SJSA1 (cell line): ENCODE results near the gene CCDC88B. TPM values are rescaled to one million over a fixed set of nuclear protein-coding genes. Genes with fewer than 3 reads are reported as not detected.
A peak's percentile ranks its signal among the peaks of the same experiment; 100 is the strongest.

Experiments used
- DNase-seq, 2 experiments: peaks; one replicate each; pipeline ENCODE4 v3.0.0-alpha.2; 2015 to 2020; ENCODE audit warnings: low spot score in 2 of 2, low read depth in 1 of 2
- H3K27ac ChIP-seq: fragments of 250-450 bp; sonication (Bioruptor Pico); 2 replicates; pipeline ENCODE4 v1.5.1; 2020; ENCODE audit warnings: mild to moderate bottlenecking, moderate library complexity
- H3K27me3 ChIP-seq: fragments of 250-450 bp; sonication (Bioruptor Pico); replicated peaks from 2 replicates; pipeline ENCODE4 v1.5.1; 2020; ENCODE audit warnings: mild to moderate bottlenecking, moderate library complexity
- H3K36me3 ChIP-seq: fragments of 250-450 bp; sonication (Bioruptor Pico); 2 replicates; pipeline ENCODE4 v1.5.1; 2020; ENCODE audit warnings: mild to moderate bottlenecking
- H3K4me1 ChIP-seq: fragments of 250-450 bp; sonication (Bioruptor Pico); replicated peaks from 2 replicates; pipeline ENCODE4 v1.6.1; 2021; ENCODE audit warnings: mild to moderate bottlenecking
- H3K4me3 ChIP-seq: fragments of 250-450 bp; sonication (Bioruptor Pico); 2 replicates; pipeline ENCODE4 v1.5.1; 2020; ENCODE audit warnings: mild to moderate bottlenecking
- H3K9me3 ChIP-seq: fragments of 250-450 bp; sonication (Bioruptor Pico); replicated peaks from 2 replicates; pipeline ENCODE4 v1.5.1; 2020; ENCODE audit warnings: mild to moderate bottlenecking
- total RNA-seq: library from RNA; depleted of rRNA; stranded (reverse); fragments of >200 nt; shearing (Covaris generic); gene quantifications from 2 replicates; pipeline ENCODE4 v1.2.3, GENCODE V29; 2014

The CCDC88B gene
- total RNA-seq, 1 experiment from 2014 or later, result 2.2 TPM

DNA sequence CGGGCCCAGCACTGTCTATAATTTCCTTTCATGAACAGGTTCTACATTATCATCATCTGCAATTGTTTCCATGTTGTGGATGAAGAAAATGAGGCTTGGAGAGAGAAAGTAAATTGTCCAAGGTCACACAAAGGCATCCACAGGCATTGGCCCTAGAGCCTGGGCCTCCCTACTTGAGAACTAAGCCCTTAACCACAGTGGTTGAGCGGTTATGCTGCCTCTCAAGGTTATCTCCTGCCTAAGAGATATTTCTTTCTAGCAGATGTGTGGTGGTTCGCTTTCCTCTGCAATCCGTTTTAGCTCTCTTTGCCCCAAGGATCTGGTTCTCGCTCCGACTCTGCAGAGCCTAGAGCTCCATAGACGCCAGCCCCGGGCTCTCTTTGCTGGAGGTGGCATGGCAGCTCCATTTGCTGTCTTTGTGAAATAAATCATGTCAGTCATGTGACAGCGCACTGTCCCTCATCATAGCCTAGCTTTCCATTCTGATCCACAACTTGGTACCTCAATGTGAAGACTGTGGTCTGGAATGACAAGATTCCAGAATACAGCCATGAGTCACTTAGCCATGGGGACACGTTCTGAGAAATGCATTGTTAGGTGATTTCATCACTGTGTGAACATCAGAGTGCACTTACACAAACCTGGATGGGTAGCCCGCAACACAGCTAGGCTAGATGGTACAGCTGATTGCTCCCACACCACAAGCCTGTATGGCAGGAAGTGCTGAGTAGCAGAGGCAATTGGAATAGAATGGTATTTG is 46.1 kb downstream of the CCDC88B start:
- peaks cover 5% of the 10 kb centered on the region for H3K9me3 ChIP-seq
- H3K36me3 ChIP-seq, result no peaks in the 10 kb centered on the region
- DNase-seq, result peak; percentile 59 to 78
- H3K27ac ChIP-seq, result no peak overlapping the region
- no peak overlapping the region for H3K4me3 ChIP-seq
- H3K4me1 ChIP-seq, result peaks cover 14% of the 10 kb centered on the region
- H3K27me3 ChIP-seq, result 0 out of 2 replicates have a peak, but pooled peaks cover 4% of the 10 kb centered on the region

DNA sequence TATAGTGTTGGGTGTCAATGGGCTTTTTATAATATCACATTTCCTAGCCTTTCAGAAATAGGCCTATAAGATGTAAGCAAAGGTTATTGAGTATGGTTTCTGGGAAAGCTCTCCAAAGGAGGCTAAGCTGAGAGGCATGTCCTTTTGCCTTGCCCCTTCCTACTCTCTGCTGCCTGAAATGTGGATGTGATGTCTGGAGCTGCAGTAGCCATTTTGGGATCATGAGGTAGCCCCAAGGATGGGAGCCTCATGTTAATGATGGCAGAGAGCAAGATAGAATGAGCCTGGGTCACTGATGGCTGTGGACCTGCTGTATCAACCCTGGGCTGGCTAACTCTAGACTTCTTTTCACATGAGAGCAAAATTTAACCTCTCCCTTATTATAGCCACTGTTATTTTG is 47.9 kb downstream of the CCDC88B start:
- H3K4me1 ChIP-seq, result peaks cover 14% of the 10 kb centered on the region
- H3K27ac ChIP-seq, result no peak overlapping the region
- DNase-seq, result no peak
- no peak overlapping the region for H3K4me3 ChIP-seq
- peaks cover 5% of the 10 kb centered on the region for H3K9me3 ChIP-seq
- H3K27me3 ChIP-seq, result 0 out of 2 replicates have a peak, but pooled peaks cover 4% of the 10 kb centered on the region
- no peaks in the 10 kb centered on the region for H3K36me3 ChIP-seq

DNA sequence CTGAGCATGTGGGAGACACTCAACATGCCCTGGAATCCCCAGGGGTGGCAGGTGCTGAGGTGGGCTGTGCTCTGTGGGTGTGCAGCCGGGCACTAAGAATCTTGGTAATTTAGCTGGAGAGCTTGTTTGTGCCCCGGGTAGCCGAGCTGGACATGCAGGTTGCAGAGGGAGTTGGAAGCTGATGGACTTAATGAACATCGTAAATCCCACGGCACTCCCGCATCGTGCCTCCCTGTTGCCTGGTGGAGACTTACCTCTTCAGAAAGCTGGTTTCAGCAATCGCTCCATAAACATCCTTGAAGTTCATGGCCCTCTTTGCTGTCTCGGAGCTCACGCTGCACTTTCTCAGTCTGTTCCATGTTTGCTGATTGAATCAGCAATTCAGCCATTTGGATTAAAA is 48.9 kb downstream of the CCDC88B start:
- Histone ChIP-seq H3K36me3 (no peaks in the 10 kb centered on the region), H3K27ac (no peak overlapping the region), H3K9me3 (peaks cover 5% of the 10 kb centered on the region), H3K4me3 (no peak overlapping the region), H3K27me3 (peaks cover 5% of the 10 kb centered on the region; the same call in 1 of the 2 replicates), H3K4me1 (peaks cover 14% of the 10 kb centered on the region)
- DNase-seq, result no peak

DNA sequence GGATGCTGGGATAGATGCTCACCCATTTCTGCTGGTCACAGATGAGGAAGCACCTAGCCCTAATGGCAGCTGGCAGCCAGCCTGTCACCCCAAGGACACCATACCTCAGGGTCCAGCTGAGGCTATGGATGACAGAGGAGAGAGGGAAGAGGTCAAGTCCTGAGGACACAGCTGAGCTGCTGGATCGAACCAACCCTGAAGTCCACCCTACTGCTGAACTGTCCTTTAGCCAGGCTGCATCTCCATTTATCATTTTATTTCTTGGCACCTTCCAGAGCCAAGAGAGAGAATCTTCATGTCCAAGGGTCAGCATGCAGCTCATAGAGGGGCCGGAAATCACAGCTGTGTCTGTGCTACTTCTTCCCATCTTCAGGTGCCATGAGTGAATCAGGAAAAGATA is 49.8 kb downstream of the CCDC88B start:
- peaks cover 14% of the 10 kb centered on the region for H3K4me1 ChIP-seq
- no peaks in the 10 kb centered on the region for H3K36me3 ChIP-seq
- H3K9me3 ChIP-seq, result peaks cover 5% of the 10 kb centered on the region
- no peak overlapping the region for H3K4me3 ChIP-seq
- H3K27me3 ChIP-seq, result peaks cover 15% of the 10 kb centered on the region
- no peak overlapping the region for H3K27ac ChIP-seq
- DNase-seq, result no peak

DNA sequence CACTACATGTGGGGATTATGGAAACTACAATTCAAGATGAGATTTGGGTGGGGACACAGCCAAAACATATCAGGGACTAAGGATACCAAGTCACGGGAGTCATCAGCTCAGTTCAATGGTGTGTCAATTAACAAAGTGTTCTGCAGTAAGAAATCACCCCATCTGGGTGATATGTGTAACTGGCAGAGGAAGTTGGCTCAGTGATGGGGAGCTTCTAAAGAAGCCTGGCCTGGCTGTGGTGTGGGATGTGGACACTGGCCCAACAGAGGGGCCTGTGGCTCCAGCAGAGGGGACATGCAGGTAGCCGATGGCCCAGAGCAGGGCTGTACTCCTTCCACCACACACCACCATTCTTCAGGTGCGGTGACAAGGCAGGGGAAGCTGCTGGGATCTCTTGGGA is 50.6 kb downstream of the CCDC88B start:
- H3K4me1 ChIP-seq, result peaks cover 10% of the 10 kb centered on the region
- peaks cover 5% of the 10 kb centered on the region for H3K9me3 ChIP-seq
- H3K36me3 ChIP-seq, result no peaks in the 10 kb centered on the region
- H3K4me3 ChIP-seq, result no peak overlapping the region
- DNase-seq, result no peak
- peaks cover 18% of the 10 kb centered on the region for H3K27me3 ChIP-seq
- no peak overlapping the region for H3K27ac ChIP-seq

DNA sequence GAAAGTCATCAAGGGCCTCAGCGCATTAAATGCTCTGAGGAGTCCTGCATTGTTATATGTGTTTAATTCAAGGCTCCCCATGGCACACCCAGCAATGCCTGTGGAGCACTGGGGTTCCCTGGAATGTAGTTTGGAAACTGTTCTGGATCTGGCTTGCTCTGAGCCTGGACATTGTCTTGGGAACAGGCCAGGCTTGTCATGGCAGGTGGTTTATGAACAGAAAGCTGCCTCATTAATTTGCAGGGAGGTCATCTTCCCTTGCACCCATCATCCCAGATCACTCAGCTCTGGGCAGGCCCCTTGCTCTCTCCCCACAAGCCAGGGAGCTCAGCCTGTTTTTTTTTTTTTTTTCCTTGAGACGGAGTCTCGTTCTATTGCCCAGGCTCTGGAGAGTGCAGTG is 51.8 kb downstream of the CCDC88B start:
- no peak for DNase-seq
- peaks cover 23% of the 10 kb centered on the region for H3K27me3 ChIP-seq
- H3K36me3 ChIP-seq, result no peaks in the 10 kb centered on the region
- H3K27ac ChIP-seq, result no peak overlapping the region
- peaks cover 5% of the 10 kb centered on the region for H3K9me3 ChIP-seq
- no peaks in the 10 kb centered on the region; the same call in 1 of the 2 replicates for H3K4me1 ChIP-seq
- H3K4me3 ChIP-seq, result no peak overlapping the region

DNA sequence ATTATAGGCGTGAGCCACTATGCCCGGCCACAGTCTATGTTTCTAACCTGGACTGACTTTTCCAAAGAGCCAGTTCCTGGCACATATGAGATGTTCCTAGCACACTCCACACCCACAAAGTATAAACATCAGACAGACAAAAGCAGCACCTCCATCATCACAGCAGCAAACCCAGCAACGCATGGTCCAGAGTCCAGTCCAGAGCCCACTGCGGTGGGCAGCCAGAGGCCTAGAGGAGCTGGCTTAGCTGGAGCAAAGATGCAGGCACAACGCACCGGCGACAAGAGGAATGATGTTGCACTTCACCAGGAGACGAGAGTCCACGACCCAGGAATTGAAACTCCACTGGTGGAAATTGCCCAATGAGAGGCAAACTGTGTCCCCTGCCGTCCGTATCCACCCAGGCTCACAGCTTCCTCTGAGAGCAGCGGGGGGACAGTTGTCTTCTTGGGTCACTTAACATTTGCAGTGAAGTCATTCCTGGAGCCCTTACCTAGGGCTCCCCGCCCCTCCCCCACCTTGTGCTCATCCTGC is 55.6 kb downstream of the CCDC88B start:
- H3K4me1 ChIP-seq, result no peaks in the 10 kb centered on the region
- no peak overlapping the region for H3K27ac ChIP-seq
- H3K9me3 ChIP-seq, result peaks cover 3% of the 10 kb centered on the region; the same call in 1 of the 2 replicates
- H3K36me3 ChIP-seq, result no peaks in the 10 kb centered on the region
- DNase-seq, result no peak
- no peak overlapping the region for H3K4me3 ChIP-seq
- peaks cover 33% of the 10 kb centered on the region for H3K27me3 ChIP-seq

DNA sequence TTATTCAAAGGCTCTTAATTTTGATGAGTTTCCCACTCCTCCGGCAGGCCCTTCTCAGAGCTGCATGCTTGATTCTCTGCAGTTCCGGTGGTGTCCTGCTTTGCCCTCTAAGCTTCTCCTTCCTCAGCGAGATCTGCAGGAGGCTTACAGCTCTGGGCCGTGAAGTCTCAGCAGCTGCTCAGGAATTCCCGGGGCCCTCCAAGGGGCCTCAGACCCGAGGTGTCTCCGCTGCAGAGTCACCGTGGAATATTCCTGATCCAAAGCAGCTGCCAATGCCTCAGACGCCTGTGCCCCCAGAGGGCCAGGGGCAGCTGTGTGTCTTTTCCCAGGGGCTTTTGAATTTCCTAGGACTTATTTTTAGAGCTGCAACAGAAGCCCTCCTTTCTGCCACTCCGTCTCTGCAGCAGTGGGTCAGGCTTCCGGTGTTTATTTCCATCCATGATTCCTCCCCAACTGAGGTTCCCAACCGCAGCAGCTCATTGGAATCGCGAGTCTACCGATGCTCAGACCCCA is 56.1 kb downstream of the CCDC88B start:
- DNase-seq, result no peak
- H3K9me3 ChIP-seq, result peaks cover 3% of the 10 kb centered on the region; the same call in 1 of the 2 replicates
- no peak overlapping the region for H3K4me3 ChIP-seq
- H3K36me3 ChIP-seq, result no peaks in the 10 kb centered on the region
- H3K27ac ChIP-seq, result no peak overlapping the region
- H3K4me1 ChIP-seq, result no peaks in the 10 kb centered on the region
- H3K27me3 ChIP-seq, result peaks cover 35% of the 10 kb centered on the region

DNA sequence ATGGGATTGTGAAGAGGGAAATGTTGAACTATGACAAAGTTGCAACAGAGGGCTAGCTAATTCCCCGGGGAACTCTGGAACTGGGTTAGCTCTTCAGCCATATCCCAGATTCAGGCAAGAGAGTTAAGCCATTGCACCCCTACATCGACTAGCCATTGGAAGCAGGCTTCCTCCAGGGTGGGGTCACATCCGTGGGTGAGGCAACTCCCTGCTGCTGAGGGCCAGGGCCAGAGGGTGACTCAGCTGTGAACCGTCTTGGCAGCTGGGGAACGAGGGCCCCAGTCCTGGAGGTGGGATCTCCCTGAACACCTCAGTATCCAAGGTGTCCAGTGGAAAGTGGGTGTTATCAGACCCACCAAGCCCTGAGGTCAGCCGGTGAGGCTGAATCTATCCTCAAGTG is 60.1 kb downstream of the CCDC88B start:
- H3K27me3 ChIP-seq, result peaks cover 39% of the 10 kb centered on the region
- no peak for DNase-seq
- H3K36me3 ChIP-seq, result no peaks in the 10 kb centered on the region
- H3K4me3 ChIP-seq, result no peak overlapping the region
- no peaks in the 10 kb centered on the region for H3K4me1 ChIP-seq
- peaks cover 3% of the 10 kb centered on the region; the same call in 1 of the 2 replicates for H3K9me3 ChIP-seq
- no peak overlapping the region for H3K27ac ChIP-seq

DNA sequence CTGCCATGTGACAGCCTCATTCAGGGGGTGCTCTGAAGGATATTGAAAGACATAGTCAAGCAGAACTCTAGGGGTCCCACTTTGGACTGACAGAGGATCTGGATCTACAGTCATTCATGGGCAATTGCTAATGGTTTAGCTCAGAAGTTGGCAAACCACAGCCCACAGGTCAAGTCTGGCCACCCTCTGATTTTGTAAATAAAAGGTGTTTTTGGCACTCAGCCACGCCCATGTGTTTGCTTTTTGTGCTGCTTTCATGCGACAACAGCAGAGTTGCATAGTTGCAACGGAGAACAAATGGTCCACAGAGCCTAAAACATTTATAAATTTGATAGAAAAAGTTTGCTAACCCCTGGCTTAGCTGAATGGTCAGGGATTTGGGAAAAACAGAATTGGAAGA is 60.7 kb downstream of the CCDC88B start:
- H3K9me3 ChIP-seq, result peaks cover 3% of the 10 kb centered on the region; the same call in 1 of the 2 replicates

DNA sequence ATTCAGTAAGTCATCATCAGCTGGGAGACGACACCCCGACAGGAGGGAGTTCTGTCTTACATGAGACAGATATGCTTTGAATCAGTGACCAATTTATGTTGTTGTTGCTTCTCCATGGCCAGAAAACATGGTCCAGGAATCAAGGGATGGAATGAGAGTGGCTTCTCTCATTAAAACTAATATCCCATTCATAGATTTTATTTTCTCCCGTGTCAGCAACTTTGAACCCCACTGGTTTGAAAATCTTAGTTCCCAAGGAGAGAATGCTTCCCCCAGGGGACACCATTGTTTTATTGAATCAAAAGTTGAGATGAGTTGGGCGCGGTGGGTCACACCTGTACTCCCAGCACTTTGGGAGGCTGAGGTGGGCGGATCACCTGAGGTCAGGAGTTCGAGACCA is 61.8 kb downstream of the CCDC88B start:
- no peak for DNase-seq
- H3K9me3 ChIP-seq, result peaks cover 3% of the 10 kb centered on the region; the same call in 1 of the 2 replicates
- no peaks in the 10 kb centered on the region for H3K4me1 ChIP-seq
- no peaks in the 10 kb centered on the region for H3K36me3 ChIP-seq
- no peak overlapping the region for H3K4me3 ChIP-seq
- no peak overlapping the region for H3K27ac ChIP-seq
- peaks cover 37% of the 10 kb centered on the region for H3K27me3 ChIP-seq

More for the DNA sequence above, 60.7 kb downstream of the CCDC88B start:
- no peak overlapping the region for H3K27ac ChIP-seq
- no peak for DNase-seq
- no peaks in the 10 kb centered on the region for H3K4me1 ChIP-seq
- H3K27me3 ChIP-seq, result peaks cover 39% of the 10 kb centered on the region
- no peaks in the 10 kb centered on the region for H3K36me3 ChIP-seq
- no peak overlapping the region for H3K4me3 ChIP-seq

DNA sequence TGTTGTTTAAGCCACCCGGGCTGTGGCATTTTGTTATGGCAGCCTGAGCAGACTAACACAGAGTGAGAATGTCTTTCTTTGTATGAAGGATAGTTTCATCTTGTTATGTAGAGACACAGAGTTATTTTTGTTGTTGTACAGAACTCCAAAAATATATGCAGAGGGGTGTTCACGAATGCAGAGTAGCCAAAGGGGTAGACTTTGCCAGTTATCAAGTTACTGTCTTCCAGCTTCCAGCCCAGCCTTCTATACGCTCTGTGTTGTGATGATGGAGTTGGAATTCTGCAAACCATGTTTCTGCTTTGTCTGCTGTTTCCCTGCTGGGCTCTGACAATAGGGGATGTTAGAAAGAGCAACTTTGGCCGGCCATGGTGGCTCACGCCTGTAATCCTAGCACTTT is 63.1 kb downstream of the CCDC88B start:
- Histone ChIP-seq H3K27ac (no peak overlapping the region), H3K36me3 (no peaks in the 10 kb centered on the region), H3K4me1 (no peaks in the 10 kb centered on the region), H3K9me3 (peaks cover 3% of the 10 kb centered on the region; the same call in 1 of the 2 replicates), H3K27me3 (peaks cover 33% of the 10 kb centered on the region), H3K4me3 (no peak overlapping the region)
- DNase-seq, result no peak

DNA sequence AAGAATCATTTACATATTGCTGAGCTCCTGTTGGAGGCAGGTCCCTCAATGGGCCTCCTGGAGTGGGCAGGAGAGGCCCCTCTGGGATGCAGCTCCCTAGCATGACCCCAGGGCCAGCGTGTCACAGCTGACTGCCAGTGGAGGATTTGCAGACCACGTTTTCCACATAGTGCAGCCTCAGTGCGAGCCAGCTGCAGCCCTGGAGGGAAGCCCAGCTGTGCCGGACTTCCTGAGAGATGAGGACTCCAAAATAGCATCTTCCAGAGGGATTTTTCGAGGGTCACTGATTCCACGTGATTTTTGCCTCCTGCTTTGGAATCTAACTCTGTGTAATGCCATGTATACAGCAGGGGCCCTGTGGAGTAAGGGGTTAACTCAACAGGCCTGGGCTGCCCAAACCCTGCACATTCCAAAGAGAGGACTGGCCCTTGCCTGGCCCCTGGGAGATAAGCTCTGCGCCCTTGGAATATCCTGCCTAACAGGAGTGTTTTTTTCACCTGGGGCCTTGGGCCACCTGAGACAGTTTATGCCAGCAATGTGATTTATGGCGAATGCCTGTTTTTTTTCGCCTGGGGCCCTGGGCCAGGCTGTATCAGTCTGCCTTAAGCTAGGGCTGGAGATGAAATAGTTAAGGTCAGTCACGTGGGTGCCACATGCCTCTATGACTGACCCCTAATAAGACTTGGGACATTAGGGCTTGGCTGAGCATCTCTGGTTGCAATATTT is 66.4 kb downstream of the CCDC88B start:
- no peaks in the 10 kb centered on the region for H3K36me3 ChIP-seq
- no peaks in the 10 kb centered on the region for H3K9me3 ChIP-seq
- no peak for DNase-seq
- H3K4me1 ChIP-seq, result no peaks in the 10 kb centered on the region
- no peak overlapping the region for H3K4me3 ChIP-seq
- peaks cover 22% of the 10 kb centered on the region for H3K27me3 ChIP-seq
- H3K27ac ChIP-seq, result no peak overlapping the region
